Central memory CD8-positive, alpha-beta T cell (primary cell): ENCODE results near the gene OPRL1.
"Not testable (repeated sequence)": the region's sequence is repeated elsewhere in the genome, so short reads cannot be mapped to it uniquely, and the experiment has no call there.

Experiments used
- ATAC-seq: fragments of 150-1000 bp; cut with Tn5 transposase; replicated peaks from 2 replicates; pipeline ENCODE4 v1.10.0; 2022; ENCODE audit warnings: mild to moderate bottlenecking, moderate FRiP score, moderate number of reproducible peaks; ENCODE audit not compliant: poor library complexity, severe bottlenecking; ENCODE audit errors: extremely low read depth
- DNase-seq, 2 donors: peaks; one replicate each; pipeline ENCODE4 v3.0.0; 2021; ENCODE audit warnings: low spot score in 2 of 2
- H3K27ac Mint-ChIP-seq: one replicate; pipeline ENCODE4 v1.8.0; 2022; ENCODE audit warnings: low read depth, mild to moderate bottlenecking, moderate library complexity, mixed read lengths
- H3K27me3 Mint-ChIP-seq: one replicate; pipeline ENCODE4 v1.8.0; 2022; ENCODE audit warnings: mixed read lengths
- H3K36me3 Mint-ChIP-seq: one replicate; pipeline ENCODE4 v1.8.0; 2022; ENCODE audit warnings: mild to moderate bottlenecking, moderate library complexity, mixed read lengths; ENCODE audit not compliant: insufficient read depth
- H3K4me1 Mint-ChIP-seq: one replicate; pipeline ENCODE4 v1.8.0; 2022; ENCODE audit warnings: mixed read lengths
- H3K4me3 Mint-ChIP-seq: one replicate; pipeline ENCODE4 v1.8.0; 2022; ENCODE audit warnings: mild to moderate bottlenecking, moderate library complexity, mixed read lengths
- H3K9me3 Mint-ChIP-seq: one replicate; pipeline ENCODE4 v1.8.0; 2022; ENCODE audit warnings: mixed read lengths

OPRL1 gene

DNA sequence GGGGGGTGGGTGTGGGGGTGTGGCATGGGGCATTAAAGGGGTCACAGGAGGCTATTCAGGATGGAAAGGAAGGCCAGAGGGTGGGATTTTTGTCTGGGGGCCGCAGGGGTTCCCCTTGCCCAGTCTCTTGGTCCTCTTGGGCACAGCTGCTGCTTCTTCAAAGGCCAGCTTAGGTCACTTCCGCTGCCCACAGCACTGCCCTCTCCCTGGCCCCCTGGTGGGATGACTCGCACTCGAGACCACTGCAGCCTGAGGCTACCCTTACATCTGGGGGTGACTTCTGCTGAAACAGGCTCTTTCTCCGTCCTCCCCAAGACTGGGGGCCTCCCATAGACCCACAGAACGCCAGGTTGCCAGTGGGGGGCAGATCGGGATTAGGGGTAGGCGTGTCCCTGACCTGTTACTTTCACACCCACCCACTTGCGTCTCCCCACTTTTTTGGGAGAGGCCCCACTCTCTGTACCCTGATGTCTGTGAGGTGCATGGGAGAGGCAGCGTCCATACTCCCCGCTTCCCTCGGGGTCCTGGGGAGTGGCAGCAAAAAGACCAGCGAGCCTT, 3.0 kb downstream of the OPRL1 start:
- peaks cover 43% of the 10 kb centered on the region for H3K4me1 Mint-ChIP-seq
- DNase-seq (no peak), ATAC-seq (no peak)
- peak overlapping the region; percentile 78 for H3K4me3 Mint-ChIP-seq
- no peaks in the 10 kb centered on the region for H3K27me3 Mint-ChIP-seq
- H3K9me3 Mint-ChIP-seq = no peaks in the 10 kb centered on the region
- H3K36me3 Mint-ChIP-seq = peaks cover 8% of the 10 kb centered on the region
- H3K27ac Mint-ChIP-seq = no peak overlapping the region

DNA sequence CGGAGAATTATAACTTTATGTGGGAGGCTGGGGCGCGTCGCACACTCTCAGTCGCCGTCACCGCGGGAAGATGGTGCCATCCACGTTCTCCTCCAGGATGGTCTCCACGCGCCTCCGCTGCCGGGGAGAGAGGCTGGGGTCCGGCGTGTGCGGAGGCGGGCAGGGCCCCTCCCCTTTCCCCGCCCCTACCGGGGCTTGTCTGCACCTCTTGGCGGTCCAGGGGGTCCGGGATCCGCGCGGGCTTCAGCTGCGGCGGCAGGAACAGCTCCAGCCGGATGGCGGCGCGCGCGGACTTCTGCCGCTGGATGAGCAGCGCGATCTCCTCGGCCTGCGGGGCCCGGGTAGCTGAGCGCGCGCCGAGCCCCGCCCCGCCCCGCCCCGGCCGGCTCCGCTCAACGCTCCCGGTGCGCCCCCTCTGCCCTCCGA, 3.5 kb downstream of the OPRL1 start:
- peak; percentile 42 for ATAC-seq
- Mint-ChIP-seq H3K27ac (no peak overlapping the region), H3K9me3 (no peaks in the 10 kb centered on the region)

DNA sequence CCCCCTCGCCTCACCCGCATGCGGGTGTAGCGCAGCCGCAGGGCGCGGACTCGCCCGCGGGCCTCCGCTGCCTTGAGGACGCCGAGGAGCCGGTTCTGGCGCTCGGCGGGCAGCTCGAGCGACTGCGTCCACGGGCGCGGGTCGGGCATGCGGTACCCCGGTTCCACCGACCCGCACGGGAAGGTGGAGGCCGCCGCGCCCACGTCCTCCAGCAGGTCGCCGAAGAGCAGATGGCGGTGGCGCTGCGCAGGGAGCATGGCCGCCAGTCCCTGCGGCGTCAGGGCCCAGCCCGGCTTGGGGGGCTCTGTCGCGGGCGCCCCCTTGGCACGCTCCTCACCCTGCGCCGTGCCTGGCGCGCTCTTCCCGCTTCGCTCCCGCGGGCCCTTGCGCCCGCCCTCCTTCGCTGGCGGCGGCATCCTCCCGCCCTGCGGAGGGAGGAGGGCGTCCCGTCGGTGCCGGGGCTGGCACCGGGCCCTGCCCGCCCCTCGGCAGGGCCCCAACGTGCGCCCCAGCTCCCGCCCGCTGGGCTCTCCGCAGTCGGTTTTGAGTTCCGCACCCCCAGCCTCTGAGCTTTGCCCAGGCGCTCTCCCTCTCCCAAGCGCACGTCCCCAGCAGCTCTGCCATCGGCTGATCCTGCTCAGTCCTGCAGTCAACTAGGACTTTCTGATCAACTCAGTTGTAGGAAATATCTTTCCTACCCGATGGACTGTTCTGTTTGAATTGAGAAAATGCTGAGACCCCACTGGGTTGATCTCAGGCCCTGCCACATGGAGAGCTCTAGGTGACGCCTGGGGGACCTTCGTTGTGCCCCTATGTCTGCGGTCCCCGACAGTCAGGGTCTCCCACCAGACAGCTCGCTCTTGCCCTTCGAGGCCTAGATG, 4.2 kb downstream of the OPRL1 start, which contains the start of gene LKAAEAR1:
Gene LKAAEAR1 (minus strand): TSS at position 595 of the 881 bp plus-strand sequence. CDS start 179 bp downstream, at position 416.
- Mint-ChIP-seq H3K27ac (no peak within 1 kb of the TSS), H3K4me3 (peak within 1 kb of the TSS; percentile 86), H3K36me3 (peaks cover 8% of the 10 kb centered on the region), H3K27me3 (no peaks in the 10 kb centered on the region), H3K4me1 (peaks cover 38% of the 10 kb centered on the region), H3K9me3 (no peaks in the 10 kb centered on the region)
- ATAC-seq (no peak), DNase-seq (no peak)

More for the DNA sequence above, 3.5 kb downstream of the OPRL1 start:
- H3K36me3 Mint-ChIP-seq = peaks cover 8% of the 10 kb centered on the region
- peak in 1 of 2 donors; percentile 44 for DNase-seq
- H3K4me1 Mint-ChIP-seq = peaks cover 41% of the 10 kb centered on the region
- no peaks in the 10 kb centered on the region for H3K27me3 Mint-ChIP-seq
- peak overlapping the region; percentile 78 for H3K4me3 Mint-ChIP-seq

DNA sequence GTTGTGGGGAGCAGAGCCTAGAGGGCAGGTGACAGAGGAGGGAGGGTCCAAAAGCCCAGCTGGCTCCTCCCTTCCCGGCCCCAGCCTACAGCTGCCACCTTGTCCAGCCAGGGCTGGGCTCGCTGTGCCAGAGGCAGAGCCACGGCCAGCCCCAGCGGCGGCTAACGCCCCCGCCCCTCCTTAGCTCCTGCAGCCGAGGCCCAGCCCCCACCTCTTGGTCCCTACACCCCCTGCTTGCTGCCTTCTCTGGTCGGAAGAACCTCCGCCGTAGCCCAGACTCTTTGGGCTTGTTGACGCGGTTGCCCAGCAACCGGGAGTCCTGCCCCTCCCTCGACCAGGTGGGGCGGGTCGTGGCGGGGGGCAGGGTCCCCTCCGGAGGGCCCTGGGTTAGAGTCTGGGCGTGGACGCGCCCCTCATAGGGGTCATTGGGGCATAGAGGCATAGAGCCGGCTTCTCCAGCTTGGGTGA, 4.8 kb downstream of the OPRL1 start:
- peaks cover 36% of the 10 kb centered on the region for H3K4me1 Mint-ChIP-seq
- peaks cover 8% of the 10 kb centered on the region for H3K36me3 Mint-ChIP-seq
- peak overlapping the region; percentile 86 for H3K4me3 Mint-ChIP-seq
- no peaks in the 10 kb centered on the region for H3K9me3 Mint-ChIP-seq
- ATAC-seq (no peak), DNase-seq (no peak)
- no peak overlapping the region for H3K27ac Mint-ChIP-seq
- H3K27me3 Mint-ChIP-seq = no peaks in the 10 kb centered on the region

DNA sequence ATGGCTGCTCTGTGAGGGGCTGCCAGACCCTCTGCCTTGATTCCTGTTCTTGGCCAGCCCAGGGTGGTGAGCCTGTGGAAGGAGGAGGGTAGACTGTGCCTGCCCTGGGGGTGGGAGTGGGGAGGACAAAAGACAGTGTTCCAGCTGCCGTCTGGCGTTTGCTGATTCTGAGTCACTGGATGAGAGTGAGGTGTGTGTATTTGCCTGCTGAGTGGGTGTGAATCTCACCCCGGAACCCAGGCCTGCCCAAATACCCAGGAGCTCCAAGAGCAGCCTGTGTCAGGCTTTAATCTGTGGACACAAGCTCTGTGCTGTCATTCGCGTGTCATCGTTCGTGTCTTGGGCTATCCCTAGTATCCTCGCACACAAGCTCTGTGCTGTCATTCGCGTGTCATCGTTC, 6.9 kb downstream of the OPRL1 start:
- no peak overlapping the region for H3K4me3 Mint-ChIP-seq
- H3K4me1 Mint-ChIP-seq = peaks cover 24% of the 10 kb centered on the region
- no peaks in the 10 kb centered on the region for H3K27me3 Mint-ChIP-seq
- no peaks in the 10 kb centered on the region for H3K9me3 Mint-ChIP-seq
- H3K27ac Mint-ChIP-seq = no peak overlapping the region
- DNase-seq (no peak), ATAC-seq (no peak)
- peaks cover 6% of the 10 kb centered on the region for H3K36me3 Mint-ChIP-seq

DNA sequence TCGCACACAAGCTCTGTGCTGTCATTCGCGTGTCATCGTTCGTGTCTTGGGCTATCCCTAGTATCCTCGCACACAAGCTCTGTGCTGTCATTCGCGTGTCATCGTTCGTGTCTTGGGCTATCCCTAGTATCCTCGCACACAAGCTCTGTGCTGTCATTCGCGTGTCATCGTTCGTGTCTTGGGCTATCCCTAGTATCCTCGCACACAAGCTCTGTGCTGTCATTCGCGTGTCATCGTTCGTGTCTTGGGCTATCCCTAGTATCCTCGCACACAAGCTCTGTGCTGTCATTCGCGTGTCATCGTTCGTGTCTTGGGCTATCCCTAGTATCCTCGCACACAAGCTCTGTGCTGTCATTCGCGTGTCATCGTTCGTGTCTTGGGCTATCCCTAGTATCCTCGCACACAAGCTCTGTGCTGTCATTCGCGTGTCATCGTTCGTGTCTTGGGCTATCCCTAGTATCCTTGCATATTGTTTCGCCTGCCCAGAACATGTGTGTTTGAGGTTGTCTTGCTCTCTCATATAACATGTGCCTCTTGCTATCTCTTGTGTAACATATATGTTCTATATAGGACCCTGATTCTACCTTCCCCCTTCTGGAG, 7.4 kb downstream of the OPRL1 start:
- not testable (repeated sequence) for H3K9me3 Mint-ChIP-seq, H3K36me3 Mint-ChIP-seq, DNase-seq, H3K27ac Mint-ChIP-seq, ATAC-seq, H3K4me3 Mint-ChIP-seq, H3K27me3 Mint-ChIP-seq
- peaks cover 18% of the 10 kb centered on the region for H3K4me1 Mint-ChIP-seq

DNA sequence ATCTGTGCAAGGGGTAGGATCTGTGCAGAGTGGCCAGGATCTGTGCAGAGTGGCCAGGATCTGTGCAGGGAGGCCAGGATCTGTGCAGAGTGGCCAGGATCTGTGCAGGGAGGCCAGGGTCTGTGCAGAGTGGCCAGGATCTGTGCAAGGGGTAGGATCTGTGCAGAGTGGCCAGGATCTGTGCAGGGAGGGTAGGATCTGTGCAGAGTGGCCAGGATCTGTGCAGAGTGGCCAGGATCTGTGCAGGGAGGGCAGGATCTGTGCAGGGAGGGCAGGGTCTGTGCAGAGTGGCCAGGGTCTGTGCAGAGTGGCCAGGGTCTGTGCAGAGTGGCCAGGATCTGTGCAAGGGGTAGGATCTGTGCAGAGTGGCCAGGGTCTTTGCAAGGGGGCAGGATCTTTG, 8.7 kb downstream of the OPRL1 start:
- H3K27me3 Mint-ChIP-seq, H3K36me3 Mint-ChIP-seq, H3K4me1 Mint-ChIP-seq, ATAC-seq, DNase-seq, H3K4me3 Mint-ChIP-seq, H3K27ac Mint-ChIP-seq, H3K9me3 Mint-ChIP-seq: not testable (repeated sequence)

DNA sequence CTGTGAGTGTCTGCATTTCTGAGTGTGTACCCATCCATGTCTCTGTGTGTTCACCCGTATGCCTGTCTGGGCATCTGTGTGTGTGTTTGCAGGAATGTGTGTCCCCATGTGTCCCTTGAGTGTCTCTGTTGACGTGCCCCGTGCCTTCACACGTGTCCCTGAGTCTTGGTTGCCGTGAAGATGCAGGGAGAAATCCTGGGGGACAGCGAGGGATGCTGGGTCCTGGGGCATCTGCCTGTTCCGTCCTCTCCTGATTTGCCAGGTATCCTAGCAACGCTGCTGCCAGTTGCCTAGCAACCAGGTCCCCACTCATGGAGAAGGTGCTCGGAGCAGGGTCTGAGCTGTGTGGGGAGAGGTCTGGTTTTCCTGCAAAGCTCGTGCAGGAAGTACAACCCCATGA, 10.3 kb downstream of the OPRL1 start:
- H3K36me3 Mint-ChIP-seq = no peaks in the 10 kb centered on the region
- H3K27ac Mint-ChIP-seq = no peak overlapping the region
- ATAC-seq (no peak), DNase-seq (no peak)
- no peak overlapping the region for H3K4me3 Mint-ChIP-seq
- H3K4me1 Mint-ChIP-seq = no peaks in the 10 kb centered on the region
- no peaks in the 10 kb centered on the region for H3K27me3 Mint-ChIP-seq
- no peaks in the 10 kb centered on the region for H3K9me3 Mint-ChIP-seq

DNA sequence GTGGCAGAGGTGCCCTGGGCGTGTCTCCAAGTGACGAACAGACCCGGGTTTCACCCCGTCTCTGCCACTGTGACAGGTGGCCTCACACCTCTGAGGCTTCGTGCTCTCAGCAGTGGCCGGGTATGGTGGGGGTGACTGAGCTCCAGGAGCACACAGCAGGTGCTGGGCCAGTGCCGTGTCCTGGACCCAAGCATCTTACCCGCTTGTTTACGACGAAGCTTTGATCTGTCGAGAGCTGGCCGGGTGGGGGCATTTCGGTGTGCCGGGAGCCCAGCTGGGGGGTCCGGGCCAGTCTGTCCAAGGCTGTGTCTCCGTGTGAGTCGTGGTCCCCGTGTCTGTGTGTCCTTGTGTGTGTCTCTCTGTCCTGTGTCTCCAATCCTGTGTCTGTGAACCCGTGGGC, 11.5 kb downstream of the OPRL1 start:
- no peak for ATAC-seq
- Mint-ChIP-seq H3K27ac (no peak overlapping the region), H3K4me1 (no peaks in the 10 kb centered on the region), H3K9me3 (no peaks in the 10 kb centered on the region), H3K36me3 (no peaks in the 10 kb centered on the region), H3K27me3 (no peaks in the 10 kb centered on the region), H3K4me3 (no peak overlapping the region)
- no peak for DNase-seq

DNA sequence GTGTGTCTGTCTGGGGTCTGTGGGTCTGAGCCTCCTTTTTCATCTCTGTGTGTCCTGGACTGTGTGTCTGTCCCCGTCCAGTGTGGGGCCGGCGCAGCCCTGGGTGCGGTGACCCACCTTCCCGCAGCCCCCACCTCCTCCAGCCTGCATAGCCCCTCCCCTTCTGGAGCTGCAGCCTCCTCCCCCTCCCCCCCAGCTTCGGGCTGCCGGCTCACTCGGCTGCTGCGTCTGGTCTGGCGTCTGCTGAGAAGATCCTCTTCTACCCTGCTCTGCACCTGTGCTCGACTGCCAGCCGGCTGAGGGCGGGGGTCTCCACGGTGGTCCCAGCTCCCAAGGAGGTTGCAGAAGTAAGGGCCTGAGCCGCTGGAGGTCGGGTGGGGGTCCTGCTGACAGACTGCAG, 11.9 kb downstream of the OPRL1 start:
- ATAC-seq (no peak), DNase-seq (no peak)
- no peaks in the 10 kb centered on the region for H3K9me3 Mint-ChIP-seq

DNA sequence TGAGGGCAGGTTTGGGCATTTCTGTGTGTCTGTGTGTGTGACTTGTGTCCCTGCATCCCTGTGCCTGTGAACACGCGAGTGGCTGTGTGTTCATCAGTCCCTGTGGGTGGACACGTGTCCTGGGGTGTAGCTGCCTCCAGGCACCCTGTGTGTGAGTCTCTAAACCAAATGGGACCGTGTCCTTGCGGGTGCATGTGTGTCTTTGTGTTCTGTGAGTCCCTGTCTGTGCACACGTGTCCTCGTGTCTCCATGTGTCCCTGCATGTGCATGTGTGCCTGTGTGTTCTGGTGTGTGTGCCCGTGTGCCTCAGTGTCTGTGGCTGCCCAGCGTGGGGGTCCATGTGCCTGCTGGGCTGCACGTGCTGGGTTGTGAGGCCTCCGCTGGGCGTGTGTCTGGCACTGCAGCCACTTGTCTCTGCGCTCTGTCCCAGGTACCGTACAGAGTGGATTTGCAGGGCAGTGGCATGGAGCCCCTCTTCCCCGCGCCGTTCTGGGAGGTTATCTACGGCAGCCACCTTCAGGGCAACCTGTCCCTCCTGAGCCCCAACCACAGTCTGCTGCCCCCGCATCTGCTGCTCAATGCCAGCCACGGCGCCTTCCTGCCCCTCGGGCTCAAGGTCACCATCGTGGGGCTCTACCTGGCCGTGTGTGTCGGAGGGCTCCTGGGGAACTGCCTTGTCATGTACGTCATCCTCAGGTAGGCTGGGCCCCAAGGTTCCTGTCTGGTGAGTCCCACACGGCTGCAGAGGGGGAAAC, 12.6 kb downstream of the OPRL1 start:
- Mint-ChIP-seq H3K9me3 (no peaks in the 10 kb centered on the region), H3K27ac (no peak overlapping the region), H3K27me3 (no peaks in the 10 kb centered on the region), H3K4me3 (no peak overlapping the region), H3K4me1 (no peaks in the 10 kb centered on the region), H3K36me3 (no peaks in the 10 kb centered on the region)
- DNase-seq = no peak
- ATAC-seq = no peak

More for the DNA sequence above, 11.9 kb downstream of the OPRL1 start:
- H3K4me3 Mint-ChIP-seq = no peak overlapping the region
- H3K27ac Mint-ChIP-seq = no peak overlapping the region
- H3K27me3 Mint-ChIP-seq = no peaks in the 10 kb centered on the region
- no peaks in the 10 kb centered on the region for H3K36me3 Mint-ChIP-seq
- no peaks in the 10 kb centered on the region for H3K4me1 Mint-ChIP-seq

DNA sequence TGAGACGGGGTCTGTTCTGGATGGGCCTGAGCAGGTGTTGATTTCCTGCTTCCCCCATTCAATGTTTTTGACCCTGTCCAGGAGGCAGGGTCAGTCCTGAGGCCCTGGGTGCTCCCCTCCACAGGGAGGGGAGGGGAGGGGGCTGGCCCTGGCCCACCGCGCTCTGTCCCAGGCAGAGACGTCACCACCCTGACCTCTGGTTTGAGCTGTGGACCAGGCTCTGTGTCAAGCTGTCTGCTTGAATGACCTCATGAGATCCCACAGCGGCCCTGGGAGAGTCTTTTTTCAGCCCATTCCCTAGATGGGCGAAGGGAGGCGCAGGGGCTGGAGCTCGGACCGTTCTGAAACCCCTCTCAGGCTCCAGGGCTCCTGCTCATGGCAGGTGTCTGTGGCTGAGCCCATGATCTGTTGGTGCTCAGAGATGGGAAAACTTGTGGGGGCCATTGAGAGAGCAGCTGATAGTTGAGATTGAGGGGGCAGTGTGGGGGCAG, 13.2 kb downstream of the OPRL1 start:
- ATAC-seq (no peak), DNase-seq (no peak)
- no peaks in the 10 kb centered on the region for H3K36me3 Mint-ChIP-seq
- H3K27ac Mint-ChIP-seq = no peak overlapping the region
- H3K9me3 Mint-ChIP-seq = no peaks in the 10 kb centered on the region
- H3K4me3 Mint-ChIP-seq = no peak overlapping the region
- H3K27me3 Mint-ChIP-seq = no peaks in the 10 kb centered on the region
- H3K4me1 Mint-ChIP-seq = no peaks in the 10 kb centered on the region
